GM19238 (cell line): ENCODE measurements around the gene WDR45B.

Experiments
- DNase-seq: peaks from one replicate; pipeline ENCODE4 v3.0.0; 2011; ENCODE audit warnings: low spot score; ENCODE audit not compliant: insufficient read length

Gene WDR45B

GRCh38 chr17:82600731-82601446 is 47.4 kb downstream of the WDR45B start:
- DNase-seq: no peak

GRCh38 chr17:82599674-82600661 is 48.3 kb downstream of the WDR45B start:
- no peak for DNase-seq

- DNase-seq: no peak
Measured at GRCh38 chr17:82598256-82599119, 49.8 kb downstream of the WDR45B start.

- DNase-seq: no peak
Measured at GRCh38 chr17:82596837-82597672, 51.2 kb downstream of the WDR45B start.

- DNase-seq: no peak
Measured at GRCh38 chr17:82596296-82596695, 51.9 kb downstream of the WDR45B start.

- DNase-seq: no peak
Measured at GRCh38 chr17:82595893-82596292, 52.4 kb downstream of the WDR45B start.

GRCh38 chr17:82594571-82594970 is 53.7 kb downstream of the WDR45B start:
- DNase-seq: no peak

- no peak for DNase-seq
Measured at GRCh38 chr17:82593590-82594087, 54.6 kb downstream of the WDR45B start.

GRCh38 chr17:82592767-82593589 is 55.3 kb downstream of the WDR45B start:
- no peak for DNase-seq

GRCh38 chr17:82592289-82592766 is 55.9 kb downstream of the WDR45B start:
- DNase-seq: no peak

- DNase-seq: no peak
Measured at GRCh38 chr17:82590881-82591539, 57.2 kb downstream of the WDR45B start.

- no peak for DNase-seq
Measured at GRCh38 chr17:82590216-82590615, 58.0 kb downstream of the WDR45B start.

GRCh38 chr17:82589851-82590180 is 58.4 kb downstream of the WDR45B start:
- DNase-seq: no peak

- no peak for DNase-seq
Measured at GRCh38 chr17:82588266-82589175, 59.7 kb downstream of the WDR45B start.

GRCh38 chr17:82587234-82588086 is 60.8 kb downstream of the WDR45B start:
- DNase-seq: no peak

GRCh38 chr17:82586576-82587233 is 61.5 kb downstream of the WDR45B start:
- no peak for DNase-seq
